Endothelial cell (in vitro differentiated cells): ENCODE data around the gene SPATS2. TPM values are rescaled to one million over a fixed set of nuclear protein-coding genes. Genes with fewer than 3 reads are reported as not detected.

Source experiments
- DNase-seq: peaks from one replicate; pipeline ENCODE4 v3.0.0; 2021; ENCODE audit warnings: low spot score
- H3K27ac Mint-ChIP-seq: one replicate; pipeline ENCODE4 v1.8.0; 2021; ENCODE audit warnings: mixed read lengths, inconsistent platforms; ENCODE audit not compliant: unreplicated experiment
- H3K27me3 Mint-ChIP-seq: one replicate; pipeline ENCODE4 v1.8.0; 2021; ENCODE audit warnings: mild to moderate bottlenecking, moderate library complexity, mixed read lengths, inconsistent platforms; ENCODE audit not compliant: unreplicated experiment
- H3K36me3 Mint-ChIP-seq: one replicate; pipeline ENCODE4 v1.8.0; 2021; ENCODE audit warnings: mild to moderate bottlenecking, low read depth, mixed read lengths, inconsistent platforms; ENCODE audit not compliant: unreplicated experiment
- H3K4me1 Mint-ChIP-seq: one replicate; pipeline ENCODE4 v1.8.0; 2021; ENCODE audit warnings: mild to moderate bottlenecking, mixed read lengths, inconsistent platforms; ENCODE audit not compliant: unreplicated experiment
- H3K4me3 Mint-ChIP-seq: one replicate; pipeline ENCODE4 v1.8.0; 2021; ENCODE audit warnings: mild to moderate bottlenecking, mixed read lengths, inconsistent platforms; ENCODE audit not compliant: unreplicated experiment
- H3K9me3 Mint-ChIP-seq: one replicate; pipeline ENCODE4 v1.8.0; 2021; ENCODE audit warnings: mixed read lengths, inconsistent platforms; ENCODE audit not compliant: unreplicated experiment
- total RNA-seq: library from RNA; stranded (reverse); fragmentation: NEBNext Ultra II Directional; extraction: Animal tissue kit (Norgen Biotek cat#: 25700); gene quantifications from one replicate; pipeline ENCODE4 v1.2.1, GENCODE V29; 2021; ENCODE audit not compliant: unreplicated experiment
- TF ChIP-seq, protein P1 (sequence below): fragments of 200-600 bp; sonication (generic); IDR thresholded peaks from one replicate; pipeline ENCODE4 v1.5.0; 2021; ENCODE audit warnings: antibody characterized with exemption; ENCODE audit not compliant: unreplicated experiment

Gene SPATS2
- total RNA-seq, 1 donor from 2014 or later = 37.3 TPM

DNA sequence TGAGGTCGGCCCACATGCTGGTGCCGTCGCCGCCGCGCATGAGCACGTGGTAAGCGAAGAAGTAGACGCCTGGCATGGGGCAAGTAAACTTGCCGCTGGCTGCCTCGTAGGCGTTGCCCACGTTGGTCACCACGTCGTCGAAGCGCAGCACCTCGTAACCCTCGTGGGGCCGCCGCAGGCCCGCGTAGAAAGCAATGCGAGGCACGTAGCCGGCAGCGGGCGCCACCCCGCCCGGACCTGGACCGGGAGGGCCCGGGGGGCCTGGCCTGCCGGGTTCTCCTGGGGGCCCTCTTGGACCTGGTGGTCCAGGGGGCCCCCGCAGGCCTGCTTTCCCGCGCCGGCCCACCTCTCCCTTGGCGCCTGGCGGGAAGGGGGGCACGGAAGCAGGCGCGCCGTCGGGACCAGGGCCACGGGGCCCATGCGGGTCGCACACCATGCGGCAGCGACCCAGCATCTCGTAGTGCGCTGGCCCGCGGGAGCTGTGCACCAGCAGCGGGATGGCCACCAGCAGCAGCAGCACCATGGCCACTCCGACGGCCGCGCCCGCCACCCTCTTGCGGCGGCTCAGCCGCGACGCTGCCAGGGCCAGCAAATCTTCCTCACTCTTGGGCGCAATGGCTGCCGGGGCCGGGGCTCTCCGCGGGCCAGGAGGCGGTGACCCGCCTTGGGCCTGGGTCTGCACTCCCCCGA is 31.2 kb upstream of the SPATS2 start:
- no peaks in the 10 kb centered on the region for H3K9me3 Mint-ChIP-seq
- H3K36me3 Mint-ChIP-seq = peaks cover 9% of the 10 kb centered on the region
- H3K27ac Mint-ChIP-seq = no peak overlapping the region
- DNase-seq = no peak
- H3K4me1 Mint-ChIP-seq = peaks cover 10% of the 10 kb centered on the region
- peaks cover 60% of the 10 kb centered on the region for H3K27me3 Mint-ChIP-seq
- TF ChIP-seq, protein P1, sequence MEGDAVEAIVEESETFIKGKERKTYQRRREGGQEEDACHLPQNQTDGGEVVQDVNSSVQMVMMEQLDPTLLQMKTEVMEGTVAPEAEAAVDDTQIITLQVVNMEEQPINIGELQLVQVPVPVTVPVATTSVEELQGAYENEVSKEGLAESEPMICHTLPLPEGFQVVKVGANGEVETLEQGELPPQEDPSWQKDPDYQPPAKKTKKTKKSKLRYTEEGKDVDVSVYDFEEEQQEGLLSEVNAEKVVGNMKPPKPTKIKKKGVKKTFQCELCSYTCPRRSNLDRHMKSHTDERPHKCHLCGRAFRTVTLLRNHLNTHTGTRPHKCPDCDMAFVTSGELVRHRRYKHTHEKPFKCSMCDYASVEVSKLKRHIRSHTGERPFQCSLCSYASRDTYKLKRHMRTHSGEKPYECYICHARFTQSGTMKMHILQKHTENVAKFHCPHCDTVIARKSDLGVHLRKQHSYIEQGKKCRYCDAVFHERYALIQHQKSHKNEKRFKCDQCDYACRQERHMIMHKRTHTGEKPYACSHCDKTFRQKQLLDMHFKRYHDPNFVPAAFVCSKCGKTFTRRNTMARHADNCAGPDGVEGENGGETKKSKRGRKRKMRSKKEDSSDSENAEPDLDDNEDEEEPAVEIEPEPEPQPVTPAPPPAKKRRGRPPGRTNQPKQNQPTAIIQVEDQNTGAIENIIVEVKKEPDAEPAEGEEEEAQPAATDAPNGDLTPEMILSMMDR = no peak
- H3K4me3 Mint-ChIP-seq = no peak overlapping the region

- peak; percentile 95 for DNase-seq
- peaks cover 10% of the 10 kb centered on the region for H3K4me1 Mint-ChIP-seq
- peak within 1 kb of the TSS; percentile 36 for H3K27ac Mint-ChIP-seq
- H3K36me3 Mint-ChIP-seq = peaks cover 9% of the 10 kb centered on the region
- H3K4me3 Mint-ChIP-seq = no peak within 1 kb of the TSS
- no peaks in the 10 kb centered on the region for H3K9me3 Mint-ChIP-seq
- H3K27me3 Mint-ChIP-seq = peaks cover 59% of the 10 kb centered on the region
- TF ChIP-seq, protein P1 = peak; percentile 95
Measured at GRCh38 chr12:49336645-49337584, 30.3 kb upstream of the SPATS2 start, which contains the start of gene C1QL4. Gene C1QL4, minus strand, starts transcription at chr12:49337188. Its CDS starts 711 bp downstream, at chr12:49336477.

GRCh38 chr12:49338830-49339463 is 28.3 kb upstream of the SPATS2 start:
- no peak overlapping the region for H3K27ac Mint-ChIP-seq
- no peak for DNase-seq
- peaks cover 13% of the 10 kb centered on the region for H3K4me1 Mint-ChIP-seq
- peaks cover 9% of the 10 kb centered on the region for H3K36me3 Mint-ChIP-seq
- TF ChIP-seq, protein P1 = no peak
- H3K27me3 Mint-ChIP-seq = peaks cover 48% of the 10 kb centered on the region
- H3K9me3 Mint-ChIP-seq = no peaks in the 10 kb centered on the region
- H3K4me3 Mint-ChIP-seq = no peak overlapping the region

GRCh38 chr12:49339464-49339861 is 27.8 kb upstream of the SPATS2 start:
- peaks cover 49% of the 10 kb centered on the region for H3K27me3 Mint-ChIP-seq
- H3K4me1 Mint-ChIP-seq = peaks cover 13% of the 10 kb centered on the region
- TF ChIP-seq, protein P1 = no peak
- peaks cover 8% of the 10 kb centered on the region for H3K36me3 Mint-ChIP-seq
- DNase-seq = no peak
- no peak overlapping the region for H3K4me3 Mint-ChIP-seq
- no peak overlapping the region for H3K27ac Mint-ChIP-seq
- H3K9me3 Mint-ChIP-seq = no peaks in the 10 kb centered on the region
